Tibial nerve (tissue), 4 donors: ENCODE data around the gene PHYKPL.

Experiments
- CTCF ChIP-seq, 5 experiments: fragments of 200-600 bp in 3 of 5; fragments of 450-650 bp in 2 of 5; sonication (generic) in 3 of 5; IDR thresholded peaks; one replicate each; pipeline ENCODE4 v1.5.1; 2016 to 2019; ENCODE audit warnings: antibody characterized with exemption in 5 of 5, mild to moderate bottlenecking in 3 of 5, moderate library complexity in 2 of 5
- EP300 ChIP-seq, 2 donors: sonication (generic); formaldehyde crosslinking; IDR thresholded peaks; one replicate each; pipeline ENCODE4 v1.6.1; 2017; ENCODE audit warnings: antibody characterized with exemption in 2 of 2, mild to moderate bottlenecking in 1 of 2
- POLR2A ChIP-seq, 2 donors: fragments of 450-650 bp; IDR thresholded peaks; one replicate each; pipeline ENCODE4 v1.6.1; 2017; ENCODE audit warnings: antibody characterized with exemption in 2 of 2, mild to moderate bottlenecking in 2 of 2, moderate library complexity in 2 of 2

DNA sequence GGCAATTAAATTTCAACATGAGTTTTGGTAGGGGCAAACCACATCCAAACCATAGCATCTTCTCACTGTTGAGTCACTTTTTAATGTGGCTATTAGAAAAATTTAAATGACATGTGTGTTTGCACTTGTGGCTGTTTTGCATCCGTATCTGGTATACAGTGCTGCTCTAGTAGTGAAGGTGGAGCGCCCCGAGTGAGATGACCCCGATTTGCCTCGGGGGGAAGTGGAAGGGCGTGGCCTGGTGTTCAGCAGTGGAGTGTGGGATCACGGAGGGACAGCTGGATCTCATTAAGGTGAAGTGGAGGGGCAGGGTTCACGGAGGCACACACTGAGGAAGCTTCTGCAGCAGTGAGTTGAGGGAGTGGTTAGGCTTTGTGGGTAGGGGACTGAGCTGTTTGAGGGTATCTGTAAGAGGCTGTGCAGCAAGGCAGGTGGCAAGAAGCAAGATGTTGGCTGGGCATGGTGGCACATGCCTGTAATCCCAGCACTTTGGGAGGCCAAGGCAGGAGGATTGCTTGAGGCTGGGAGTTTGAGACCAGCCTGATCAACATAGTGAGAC, 39.3 kb downstream of the PHYKPL start:
- TF ChIP-seq EP300 (IDR thresholded peaks at IDR 0.05), result no peak
- TF ChIP-seq POLR2A (IDR thresholded peaks at IDR 0.05), result no peak
- TF ChIP-seq CTCF (IDR thresholded peaks at IDR 0.05), result no peak
